SU-DHL-6 (cell line): Measurements from ENCODE around the gene CCL4.
"Not testable (repeated sequence)": the region's sequence is repeated elsewhere in the genome, so short reads cannot be mapped to it uniquely, and the experiment has no call there.

Experiments used
- H2AFZ ChIP-seq: fragments of 200-600 bp; sonication (generic); 2 replicates; pipeline ENCODE4 v1.6.1; 2014; ENCODE audit warnings: low read depth, mild to moderate bottlenecking, moderate library complexity, mixed read lengths, antibody characterized with exemption, low read length; ENCODE audit not compliant: severe bottlenecking
- H3F3A ChIP-seq: fragments of 200-600 bp; shearing (Covaris generic); 2 replicates; pipeline ENCODE4 v1.6.0; 2016; ENCODE audit warnings: antibody characterized with exemption, mild to moderate bottlenecking; ENCODE audit not compliant: insufficient read depth
- H3K27ac ChIP-seq: fragments of 200-600 bp; sonication (generic); 2 replicates; pipeline ENCODE4 v1.5.1; 2016; ENCODE audit warnings: low read depth, mild to moderate bottlenecking, low read length, moderate library complexity, mixed read lengths
- H3K27me3 ChIP-seq: fragments of 200-600 bp; sonication (generic), shearing (Covaris generic); 2 replicates; pipeline ENCODE4 v1.6.0; 2014; ENCODE audit warnings: mild to moderate bottlenecking, low read length
- H3K36me3 ChIP-seq: fragments of 200-600 bp; sonication (generic); 2 replicates; pipeline ENCODE4 v1.6.1; 2014; ENCODE audit warnings: mild to moderate bottlenecking, low read length, mixed read lengths
- H3K4me2 ChIP-seq: fragments of 300-600, 200-600 bp; shearing (Covaris generic), sonication (generic); 2 replicates; pipeline ENCODE4 v1.6.0; 2014; ENCODE audit warnings: low read length, low read depth, mild to moderate bottlenecking; ENCODE audit not compliant: poor library complexity, severe bottlenecking
- H3K4me3 ChIP-seq: fragments of 200-600 bp; sonication (generic); 2 replicates; pipeline ENCODE4 v1.5.1; 2014; ENCODE audit warnings: antibody characterized with exemption, low read length, mild to moderate bottlenecking, mixed read lengths; ENCODE audit not compliant: insufficient read depth, poor library complexity, severe bottlenecking
- H3K79me2 ChIP-seq: fragments of 200-600 bp; sonication (generic); 2 replicates; pipeline ENCODE4 v1.6.1; 2014; ENCODE audit warnings: mild to moderate bottlenecking, low read length, moderate library complexity; ENCODE audit not compliant: insufficient read depth
- H3K9ac ChIP-seq: fragments of 200-600 bp; sonication (generic); 2 replicates; pipeline ENCODE4 v1.7.0; 2014; ENCODE audit warnings: mild to moderate bottlenecking, low read length
- H3K9me2 ChIP-seq: fragments of 200-600 bp; sonication (generic); replicated peaks from 2 replicates; pipeline ENCODE4 v1.6.1; 2014; ENCODE audit warnings: low read length; ENCODE audit not compliant: insufficient read depth
- H3K9me3 ChIP-seq: fragments of 200-600 bp; sonication (generic); 2 replicates; pipeline ENCODE4 v1.6.1; 2014; ENCODE audit warnings: low read length, mixed read lengths; ENCODE audit not compliant: insufficient read depth
- H4K20me1 ChIP-seq: fragments of 200-600 bp; sonication (generic); 2 replicates; pipeline ENCODE4 v1.6.1; 2014; ENCODE audit warnings: low read depth, mild to moderate bottlenecking, antibody characterized with exemption, low read length, moderate library complexity, mixed read lengths
- CTCF ChIP-seq: fragments of 200-600 bp; sonication (generic); IDR thresholded peaks from one replicate; pipeline ENCODE4 v1.5.1; 2017; ENCODE audit warnings: antibody characterized with exemption, mild to moderate bottlenecking, low read length, moderate library complexity; ENCODE audit not compliant: insufficient read depth, poor library complexity, severe bottlenecking
- EZH2phosphoT487 ChIP-seq: fragments of 200-600 bp; sonication (generic), shearing (Covaris generic); conservative IDR thresholded peaks from 2 replicates; pipeline ENCODE4 v1.6.1; 2018; ENCODE audit warnings: mild to moderate bottlenecking, antibody characterized with exemption, low read length, moderate library complexity, mixed read lengths

The CCL4 gene

DNA sequence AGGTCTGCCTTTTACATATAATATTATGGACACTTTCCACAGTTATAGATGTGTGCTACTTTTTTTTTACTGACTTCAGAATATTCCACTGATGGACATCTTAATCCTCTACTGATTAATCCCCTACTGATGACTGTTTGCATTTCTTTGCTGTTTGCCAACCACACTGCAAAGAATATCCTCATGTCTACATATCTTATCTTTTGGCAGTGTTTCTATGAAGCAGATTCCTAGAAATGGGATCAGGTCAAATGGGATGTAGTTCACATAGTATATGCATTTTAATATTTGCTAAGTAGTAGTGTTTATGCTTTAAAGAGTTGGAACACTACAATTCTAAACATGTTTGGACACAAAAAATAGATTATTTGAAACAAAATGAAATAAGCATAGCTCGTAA lies 16.8 kb upstream of the CCL4 start:
- H4K20me1 ChIP-seq = no peaks in the 10 kb centered on the region
- no peaks in the 10 kb centered on the region for H3K9me2 ChIP-seq
- H3K27me3 ChIP-seq = no peaks in the 10 kb centered on the region
- no peaks in the 10 kb centered on the region for H3K9me3 ChIP-seq
- no peak overlapping the region for H3K4me2 ChIP-seq
- no peak overlapping the region for H2AFZ ChIP-seq
- TF ChIP-seq CTCF = no peak
- no peak for TF ChIP-seq EZH2phosphoT487
- H3K79me2 ChIP-seq = no peaks in the 10 kb centered on the region
- H3K36me3 ChIP-seq = 0 out of 2 replicates have a peak, but pooled peaks cover 2% of the 10 kb centered on the region
- H3F3A ChIP-seq = peaks cover 12% of the 10 kb centered on the region
- H3K4me3 ChIP-seq = no peak overlapping the region
- no peak overlapping the region for H3K27ac ChIP-seq
- H3K9ac ChIP-seq = no peak overlapping the region

- H3F3A ChIP-seq = peaks cover 12% of the 10 kb centered on the region
- H4K20me1 ChIP-seq, H3K9me2 ChIP-seq, H3K27ac ChIP-seq, H3K9me3 ChIP-seq, H3K9ac ChIP-seq, H3K36me3 ChIP-seq, H3K27me3 ChIP-seq, H3K4me2 ChIP-seq, H2AFZ ChIP-seq, H3K79me2 ChIP-seq, H3K4me3 ChIP-seq: not testable (repeated sequence)
Measured at GRCh38 chr17:36087471-36087870, 16.2 kb upstream of the CCL4 start.

DNA sequence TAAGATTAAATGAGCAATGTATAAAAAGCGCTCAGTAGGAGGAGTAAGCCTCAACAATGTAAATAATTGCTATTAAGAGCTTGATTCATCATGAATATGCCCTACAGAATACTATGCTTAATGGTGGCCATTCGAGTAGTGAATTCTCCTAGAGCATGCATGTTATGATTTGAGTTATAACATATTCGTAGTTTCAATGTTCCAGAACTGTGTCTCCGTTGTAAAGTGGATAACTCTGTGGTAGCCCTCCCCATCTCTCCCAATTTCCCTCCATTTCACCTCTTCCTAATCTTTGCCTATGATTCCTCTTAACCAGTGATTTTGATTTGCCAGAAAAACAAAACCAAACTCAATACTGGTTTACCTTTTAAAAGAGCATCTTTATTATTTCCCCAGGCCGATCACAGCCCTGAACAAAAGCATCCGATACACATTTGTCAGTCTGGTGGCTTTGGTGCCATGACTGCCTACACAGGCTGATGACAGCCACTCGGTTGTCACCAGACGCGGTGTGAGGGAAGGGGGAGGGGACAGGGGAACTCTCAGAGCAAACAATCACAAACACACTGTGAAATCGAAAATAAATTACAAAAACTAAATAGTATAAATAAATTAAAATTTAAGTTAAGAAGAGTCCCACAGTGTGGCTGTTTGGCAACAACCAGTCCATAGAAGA lies 15.6 kb upstream of the CCL4 start:
- not testable (repeated sequence) for H3K9me3 ChIP-seq, H3K27ac ChIP-seq, H3K9ac ChIP-seq, H3K4me2 ChIP-seq, H2AFZ ChIP-seq, H3K27me3 ChIP-seq, H3K79me2 ChIP-seq, H4K20me1 ChIP-seq, H3K36me3 ChIP-seq, H3K9me2 ChIP-seq, H3K4me3 ChIP-seq
- peaks cover 12% of the 10 kb centered on the region for H3F3A ChIP-seq

- no peaks in the 10 kb centered on the region for H3K9me2 ChIP-seq
- H4K20me1 ChIP-seq = no peaks in the 10 kb centered on the region
- no peaks in the 10 kb centered on the region for H3K79me2 ChIP-seq
- 0 out of 2 replicates have a peak, but pooled peaks cover 2% of the 10 kb centered on the region for H3K36me3 ChIP-seq
- no peaks in the 10 kb centered on the region for H3K9me3 ChIP-seq
- H3K27ac ChIP-seq = peak overlapping the region; percentile 75; the same call in 1 of the 2 replicates
- peaks cover 12% of the 10 kb centered on the region for H3F3A ChIP-seq
- H3K4me2 ChIP-seq = no peak overlapping the region
- H3K27me3 ChIP-seq = no peaks in the 10 kb centered on the region
- no peak overlapping the region for H3K9ac ChIP-seq
- TF ChIP-seq CTCF = no peak
- TF ChIP-seq EZH2phosphoT487 = no peak
- H2AFZ ChIP-seq = no peak overlapping the region
- no peak overlapping the region for H3K4me3 ChIP-seq
Measured at GRCh38 chr17:36088670-36089338, 14.8 kb upstream of the CCL4 start.
